Nephron (organoid): ENCODE data around the gene DTX2.

Experiments used
- H3K27ac Mint-ChIP-seq, 3 experiments: 2 replicates each; pipeline ENCODE4 v1.8.0; 2020; ENCODE audit warnings: mixed read lengths in 3 of 3, mild to moderate bottlenecking in 2 of 3, moderate library complexity in 1 of 3
- H3K27me3 Mint-ChIP-seq: 2 replicates; pipeline ENCODE4 v1.8.0; 2021; ENCODE audit warnings: low read depth, mild to moderate bottlenecking, moderate library complexity, mixed read lengths
- H3K36me3 Mint-ChIP-seq: 2 replicates; pipeline ENCODE4 v1.8.0; 2020; ENCODE audit warnings: low read depth, mixed read lengths
- H3K4me1 Mint-ChIP-seq: 2 replicates; pipeline ENCODE4 v1.8.0; 2020; ENCODE audit warnings: mixed read lengths
- H3K4me3 Mint-ChIP-seq, 3 experiments: 2 replicates each; pipeline ENCODE4 v1.8.0; 2020; ENCODE audit warnings: mild to moderate bottlenecking in 3 of 3, mixed read lengths in 3 of 3, moderate library complexity in 2 of 3
- H3K9me3 Mint-ChIP-seq: 2 replicates; pipeline ENCODE4 v1.8.0; 2020; ENCODE audit warnings: mixed read lengths
- TF ChIP-seq, protein P1 (sequence below), 3 experiments: fragments of 200-600 bp; sonication (generic); IDR thresholded peaks; one replicate each; pipeline ENCODE4 v1.5.0; 2021; ENCODE audit warnings: antibody characterized with exemption in 3 of 3; ENCODE audit not compliant: unreplicated experiment in 3 of 3

Gene DTX2

DNA sequence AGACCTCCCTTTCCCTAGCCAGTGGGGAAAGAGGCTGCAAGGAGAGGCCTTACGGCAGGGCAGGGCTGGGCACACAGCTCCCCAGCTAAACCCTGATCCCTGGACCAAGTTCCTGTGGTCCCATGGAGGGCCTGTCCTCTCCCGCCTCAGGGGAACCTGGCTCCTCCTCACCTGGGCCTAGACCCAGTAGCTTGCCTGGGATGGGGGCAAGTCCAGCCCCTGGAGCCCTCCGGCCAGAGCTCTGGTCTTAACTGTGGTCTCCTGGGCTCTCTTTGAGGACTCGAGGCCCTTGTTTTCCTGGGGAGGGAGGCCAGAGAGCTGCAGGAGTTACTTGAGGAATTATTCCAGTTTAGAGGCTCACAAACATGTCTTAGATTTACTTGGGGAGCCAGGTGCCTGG lies 35.3 kb upstream of the DTX2 start:
- no peak overlapping the region for H3K27ac Mint-ChIP-seq
- TF ChIP-seq, protein P1, sequence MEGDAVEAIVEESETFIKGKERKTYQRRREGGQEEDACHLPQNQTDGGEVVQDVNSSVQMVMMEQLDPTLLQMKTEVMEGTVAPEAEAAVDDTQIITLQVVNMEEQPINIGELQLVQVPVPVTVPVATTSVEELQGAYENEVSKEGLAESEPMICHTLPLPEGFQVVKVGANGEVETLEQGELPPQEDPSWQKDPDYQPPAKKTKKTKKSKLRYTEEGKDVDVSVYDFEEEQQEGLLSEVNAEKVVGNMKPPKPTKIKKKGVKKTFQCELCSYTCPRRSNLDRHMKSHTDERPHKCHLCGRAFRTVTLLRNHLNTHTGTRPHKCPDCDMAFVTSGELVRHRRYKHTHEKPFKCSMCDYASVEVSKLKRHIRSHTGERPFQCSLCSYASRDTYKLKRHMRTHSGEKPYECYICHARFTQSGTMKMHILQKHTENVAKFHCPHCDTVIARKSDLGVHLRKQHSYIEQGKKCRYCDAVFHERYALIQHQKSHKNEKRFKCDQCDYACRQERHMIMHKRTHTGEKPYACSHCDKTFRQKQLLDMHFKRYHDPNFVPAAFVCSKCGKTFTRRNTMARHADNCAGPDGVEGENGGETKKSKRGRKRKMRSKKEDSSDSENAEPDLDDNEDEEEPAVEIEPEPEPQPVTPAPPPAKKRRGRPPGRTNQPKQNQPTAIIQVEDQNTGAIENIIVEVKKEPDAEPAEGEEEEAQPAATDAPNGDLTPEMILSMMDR (IDR thresholded peaks at IDR 0.05; ENCODE audit: unreplicated experiment in 3 of 3), result no peak
- H3K4me3 Mint-ChIP-seq, result no peak overlapping the region
- H3K4me1 Mint-ChIP-seq, result peaks cover 11% of the 10 kb centered on the region
- peaks cover 28% of the 10 kb centered on the region for H3K27me3 Mint-ChIP-seq
- no peaks in the 10 kb centered on the region for H3K36me3 Mint-ChIP-seq
- no peaks in the 10 kb centered on the region for H3K9me3 Mint-ChIP-seq

DNA sequence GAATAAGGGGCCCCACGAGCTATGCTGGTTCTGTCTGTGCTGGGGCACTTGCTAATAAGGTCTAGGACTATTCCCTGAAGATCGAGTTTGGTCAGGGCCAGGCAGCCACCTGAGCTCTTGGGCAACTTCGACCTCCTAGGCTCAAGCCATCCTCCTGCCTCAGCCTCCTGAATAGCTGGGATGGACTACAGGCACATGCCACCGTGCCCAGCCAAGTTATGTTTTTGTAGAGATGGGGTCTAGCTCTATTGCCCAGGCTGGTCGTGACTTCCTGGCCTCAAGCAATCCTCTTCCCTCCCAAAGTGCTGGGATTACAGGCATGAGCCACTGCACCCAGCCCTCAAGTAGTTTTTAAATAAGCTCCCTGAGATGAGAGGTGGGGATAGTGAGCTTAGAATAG lies 33.9 kb upstream of the DTX2 start:
- Mint-ChIP-seq H3K27me3 (peaks cover 22% of the 10 kb centered on the region), H3K4me3 (no peak overlapping the region), H3K9me3 (no peaks in the 10 kb centered on the region), H3K4me1 (peaks cover 11% of the 10 kb centered on the region), H3K27ac (no peak overlapping the region), H3K36me3 (no peaks in the 10 kb centered on the region)
- TF ChIP-seq, protein P1 (IDR thresholded peaks at IDR 0.05; ENCODE audit: unreplicated experiment in 3 of 3), result no peak

DNA sequence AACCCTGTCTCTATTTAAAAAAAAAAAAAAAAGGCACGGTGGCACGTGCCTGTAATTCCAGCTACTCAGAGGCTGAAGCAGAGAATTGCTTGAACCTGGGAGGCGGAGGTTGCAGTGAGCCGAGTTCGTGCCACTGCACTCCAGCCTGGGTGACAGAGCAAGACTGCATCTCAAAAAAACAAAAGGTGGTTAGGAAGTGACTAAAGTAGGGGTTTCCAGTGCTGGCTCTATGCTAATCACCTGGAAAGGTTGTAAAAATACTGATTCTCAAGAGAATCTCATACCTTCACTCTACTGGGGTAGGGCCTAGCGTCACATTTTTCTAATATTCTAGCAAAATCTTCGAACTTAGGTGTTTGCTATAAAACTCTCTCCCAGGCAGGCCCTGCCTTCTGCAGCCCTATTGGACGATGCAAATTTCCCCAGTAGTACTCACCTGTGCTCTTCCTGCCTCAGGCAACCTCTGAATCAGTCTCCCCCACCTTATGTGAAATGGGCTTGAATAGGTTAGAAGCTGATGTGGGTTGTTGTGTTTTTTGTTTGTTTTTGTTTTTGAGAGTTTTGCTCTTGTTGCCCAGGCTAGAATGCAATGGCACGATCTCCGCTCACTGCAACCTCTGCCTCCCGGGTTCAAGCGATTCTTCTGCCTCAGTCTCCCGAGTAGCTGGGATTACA lies 33.2 kb upstream of the DTX2 start:
- TF ChIP-seq, protein P1 (IDR thresholded peaks at IDR 0.05; ENCODE audit: unreplicated experiment in 3 of 3), result no peak
- Mint-ChIP-seq H3K4me1 (peaks cover 9% of the 10 kb centered on the region), H3K4me3 (no peak overlapping the region), H3K27me3 (peaks cover 21% of the 10 kb centered on the region), H3K27ac (no peak overlapping the region), H3K36me3 (no peaks in the 10 kb centered on the region), H3K9me3 (no peaks in the 10 kb centered on the region)

DNA sequence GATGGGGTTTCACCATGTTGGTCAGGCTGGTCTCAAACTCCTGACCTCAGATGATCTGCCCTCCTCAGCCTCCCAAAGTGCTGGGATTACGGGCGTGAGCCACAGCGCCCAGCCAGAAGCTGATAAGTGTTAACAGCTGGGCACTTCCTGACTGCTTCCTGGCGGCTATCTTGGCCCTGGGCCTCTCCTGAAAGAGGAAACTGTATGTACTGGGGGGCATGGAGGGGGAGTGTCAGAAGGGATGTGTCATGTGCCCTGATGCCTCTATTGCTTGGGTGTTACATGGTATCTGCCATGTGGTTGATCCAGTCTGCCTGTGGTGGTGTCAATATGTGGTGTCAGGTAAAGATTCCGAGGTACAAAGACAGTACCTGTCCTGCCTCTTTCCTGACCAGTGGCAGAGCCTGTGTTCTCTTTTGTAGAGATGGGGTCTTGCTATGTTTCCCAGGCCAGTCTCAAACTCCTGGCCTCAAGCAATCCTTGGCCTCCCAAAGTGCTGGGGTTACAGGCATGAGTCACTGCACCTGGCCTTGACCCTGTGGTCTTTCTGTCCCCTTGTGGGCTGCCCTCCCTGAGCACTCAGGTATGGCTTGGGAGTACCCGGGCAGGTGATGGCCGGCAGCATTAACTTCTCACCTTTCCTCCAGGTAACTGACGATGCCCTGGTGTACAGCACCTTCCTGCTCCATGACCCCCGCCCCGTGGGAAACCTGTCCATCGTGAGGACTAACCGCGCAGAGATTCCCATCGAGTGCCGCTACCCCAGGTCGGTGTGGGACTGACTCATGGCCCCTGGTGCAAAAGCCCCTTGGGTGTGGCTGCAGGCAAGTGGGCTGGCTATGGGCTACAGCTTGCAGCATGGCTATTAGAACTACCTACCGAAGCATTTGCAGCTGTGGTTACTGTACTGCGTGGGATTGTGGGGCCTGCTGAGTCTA lies 32.4 kb upstream of the DTX2 start:
- Mint-ChIP-seq H3K36me3 (no peaks in the 10 kb centered on the region), H3K27ac (no peak overlapping the region), H3K27me3 (peaks cover 21% of the 10 kb centered on the region), H3K9me3 (no peaks in the 10 kb centered on the region), H3K4me3 (no peak overlapping the region), H3K4me1 (peaks cover under 1% of the 10 kb centered on the region)
- TF ChIP-seq, protein P1 (IDR thresholded peaks at IDR 0.05; ENCODE audit: unreplicated experiment in 3 of 3), result no peak

DNA sequence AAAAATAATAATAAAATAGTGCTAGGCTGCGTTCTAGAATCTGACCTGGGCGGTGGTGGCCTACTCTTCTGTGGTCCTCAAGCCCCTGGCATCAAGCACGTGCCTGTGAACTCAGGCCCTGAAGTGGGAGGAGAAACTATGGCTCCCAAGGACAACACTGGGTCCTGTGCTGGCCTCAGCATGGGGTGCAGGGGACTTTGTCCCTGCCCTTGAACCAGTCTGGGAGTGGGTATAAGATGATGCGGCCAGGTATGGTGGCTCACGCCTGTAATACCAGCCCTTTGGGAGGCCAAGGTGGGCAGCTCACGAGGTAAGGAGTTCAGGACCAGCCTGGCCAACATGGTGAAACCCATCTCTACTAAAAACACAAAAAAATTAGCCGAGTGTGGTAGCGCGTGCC lies 31.3 kb upstream of the DTX2 start:
- H3K4me3 Mint-ChIP-seq, result no peak overlapping the region
- no peak overlapping the region for H3K27ac Mint-ChIP-seq
- no peaks in the 10 kb centered on the region for H3K4me1 Mint-ChIP-seq
- H3K36me3 Mint-ChIP-seq, result peaks cover under 1% of the 10 kb centered on the region
- peaks cover 21% of the 10 kb centered on the region for H3K27me3 Mint-ChIP-seq
- H3K9me3 Mint-ChIP-seq, result no peaks in the 10 kb centered on the region
- TF ChIP-seq, protein P1 (IDR thresholded peaks at IDR 0.05; ENCODE audit: unreplicated experiment in 3 of 3), result no peak
